MG63 (cell line): ENCODE data around the gene GID8. TPM values are rescaled to one million over a fixed set of nuclear protein-coding genes. Genes with fewer than 3 reads are reported as not detected.
A peak's percentile ranks its signal among the peaks of the same experiment; 100 is the strongest.

Experiments used
- DNase-seq: peaks from one replicate; pipeline ENCODE4 v3.0.0-alpha.2; 2020
- H3K27me3 ChIP-seq: fragments of 250-450 bp; sonication (Bioruptor Pico); 2 replicates; pipeline ENCODE4 v1.5.1; 2020; ENCODE audit warnings: mild to moderate bottlenecking, moderate library complexity
- H3K36me3 ChIP-seq: fragments of 250-450 bp; sonication (Bioruptor Pico); 2 replicates; pipeline ENCODE4 v1.5.1; 2020; ENCODE audit warnings: mild to moderate bottlenecking, moderate library complexity
- H3K4me3 ChIP-seq: fragments of 250-450 bp; sonication (Bioruptor Pico); 2 replicates; pipeline ENCODE4 v1.5.1; 2020; ENCODE audit warnings: mild to moderate bottlenecking, moderate library complexity
- H3K9me3 ChIP-seq: fragments of 250-450 bp; sonication (Bioruptor Pico); 2 replicates; pipeline ENCODE4 v1.5.1; 2020; ENCODE audit warnings: mild to moderate bottlenecking, moderate library complexity
- total RNA-seq: library from RNA; depleted of rRNA; stranded (reverse); fragments of >200 nt; shearing (Covaris generic); gene quantifications from 2 replicates; pipeline ENCODE4 v1.2.3, GENCODE V29; 2014; ENCODE audit warnings: low replicate concordance

GID8 gene
- total RNA-seq, 1 experiment from 2014 or later, result 36.6 TPM

- Histone ChIP-seq H3K27me3 (no peaks in the 10 kb centered on the region; the same call in 1 of the 2 replicates), H3K36me3 (no peaks in the 10 kb centered on the region)
Observed at GRCh38 chr20:62968378-62969178, 30.6 kb downstream of the GID8 start.

DNA sequence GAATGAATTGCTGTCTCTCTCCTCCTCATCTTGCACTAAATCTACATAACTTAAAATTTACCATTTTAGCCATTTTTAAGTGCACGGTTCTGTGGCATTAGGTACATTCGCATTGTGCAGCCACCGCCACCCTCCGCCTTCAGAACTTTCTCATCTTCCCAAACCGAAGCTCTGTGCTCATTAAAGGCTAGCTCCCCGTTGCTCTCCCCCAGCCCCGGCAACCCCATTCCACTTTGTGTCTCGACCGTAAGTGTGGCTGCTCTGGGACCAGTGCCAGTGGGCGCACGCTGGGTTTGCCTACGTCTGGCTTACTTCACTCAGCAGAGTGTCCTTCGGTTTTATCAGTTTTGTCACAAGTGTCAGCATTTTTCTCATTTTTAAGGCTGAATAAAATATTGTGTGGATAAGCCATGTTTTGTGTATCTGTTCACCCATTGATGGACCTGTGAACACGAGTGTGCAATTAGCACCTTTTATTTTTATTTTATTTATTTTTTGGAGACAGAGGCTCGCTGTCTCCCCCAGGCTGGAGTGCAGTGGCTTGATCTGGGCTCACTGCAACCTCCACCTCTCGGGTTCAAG lies 31.3 kb downstream of the GID8 start:
- Histone ChIP-seq H3K4me3 (no peak overlapping the region), H3K27me3 (peaks cover 6% of the 10 kb centered on the region; the same call in 1 of the 2 replicates), H3K36me3 (no peaks in the 10 kb centered on the region), H3K9me3 (no peaks in the 10 kb centered on the region)
- DNase-seq, result no peak

More at GRCh38 chr20:62968378-62969178, 30.6 kb downstream of the GID8 start:
- Histone ChIP-seq H3K9me3 (no peaks in the 10 kb centered on the region), H3K4me3 (no peak overlapping the region)
- DNase-seq, result no peak

DNA sequence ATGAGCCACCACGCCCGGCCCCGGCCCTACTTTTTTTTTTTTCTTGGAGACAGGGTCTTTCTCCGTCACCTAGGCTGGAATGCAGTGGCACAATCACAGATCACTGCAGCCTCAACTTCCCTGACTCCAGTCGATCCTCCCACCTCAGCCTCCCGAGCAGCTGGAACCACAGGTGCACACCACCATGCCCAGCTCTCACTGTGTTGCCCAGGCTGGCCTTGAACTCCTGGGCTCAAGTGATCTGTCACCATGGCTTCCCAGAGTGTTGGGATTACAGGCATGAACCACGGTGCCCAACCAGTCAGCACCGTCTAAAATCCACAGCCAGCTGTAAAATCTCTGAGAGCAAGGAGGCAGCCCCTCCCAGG lies 32.0 kb downstream of the GID8 start:
- peaks cover 9% of the 10 kb centered on the region; the same call in 1 of the 2 replicates for H3K27me3 ChIP-seq
- DNase-seq, result no peak
- H3K9me3 ChIP-seq, result no peaks in the 10 kb centered on the region

GRCh38 chr20:62970307-62971210 lies 32.6 kb downstream of the GID8 start:
- Histone ChIP-seq H3K27me3 (peaks cover 9% of the 10 kb centered on the region; the same call in 1 of the 2 replicates), H3K36me3 (no peaks in the 10 kb centered on the region), H3K4me3 (no peak overlapping the region), H3K9me3 (no peaks in the 10 kb centered on the region)
- no peak for DNase-seq

More for the DNA sequence above, 32.0 kb downstream of the GID8 start:
- H3K4me3 ChIP-seq, result no peak overlapping the region
- H3K36me3 ChIP-seq, result no peaks in the 10 kb centered on the region

- H3K27me3 ChIP-seq, result peaks cover 9% of the 10 kb centered on the region; the same call in 1 of the 2 replicates
- no peak for DNase-seq
- H3K4me3 ChIP-seq, result no peak overlapping the region
- no peaks in the 10 kb centered on the region for H3K36me3 ChIP-seq
- H3K9me3 ChIP-seq, result no peaks in the 10 kb centered on the region
Observed at GRCh38 chr20:62971211-62971949, 33.4 kb downstream of the GID8 start.

DNA sequence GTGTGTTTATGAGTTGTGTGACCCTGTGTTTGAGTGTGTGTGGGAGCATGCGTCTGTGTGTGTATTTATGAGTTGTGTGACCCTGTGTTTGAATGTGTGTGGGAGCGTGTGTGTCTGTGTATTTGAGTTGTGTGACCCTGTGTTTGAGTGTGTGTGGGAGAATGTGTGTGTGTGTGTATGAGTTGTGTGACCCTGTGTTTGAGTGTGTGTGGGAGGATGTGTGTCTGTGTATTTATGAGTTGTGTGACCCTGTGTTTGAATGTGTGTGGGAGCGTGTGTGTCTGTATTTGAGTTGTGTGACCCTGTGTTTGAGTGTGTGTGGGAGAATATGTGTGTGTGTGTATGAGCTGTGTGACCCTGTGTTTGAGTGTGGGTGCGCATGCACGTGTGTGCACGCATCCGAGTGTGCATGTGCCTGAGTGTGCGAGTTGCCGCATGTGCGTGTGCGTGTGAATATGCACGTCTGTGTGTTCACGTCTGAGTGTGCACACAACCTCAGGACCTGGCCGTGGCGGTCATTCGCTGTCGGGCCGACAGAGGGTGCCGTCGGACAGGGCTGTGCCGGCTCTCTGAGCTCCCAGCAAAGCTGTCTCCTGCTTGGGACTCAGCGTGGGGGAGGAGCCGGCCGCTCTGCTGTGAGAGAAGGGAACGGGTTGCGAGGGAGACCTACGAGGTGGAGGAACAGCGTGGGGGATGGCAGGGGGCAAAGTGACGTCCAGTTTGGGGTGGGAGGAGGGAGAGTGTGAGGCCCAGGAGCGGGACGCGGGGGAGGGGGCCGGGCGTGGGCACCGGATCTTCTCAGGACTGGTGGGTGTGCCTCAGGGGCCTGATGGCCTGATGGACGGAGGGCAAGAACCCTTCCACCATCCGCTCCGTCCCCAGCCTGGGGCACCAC lies 34.2 kb downstream of the GID8 start:
- peaks cover 9% of the 10 kb centered on the region; the same call in 1 of the 2 replicates for H3K27me3 ChIP-seq
- H3K36me3 ChIP-seq, result no peaks in the 10 kb centered on the region
- no peaks in the 10 kb centered on the region for H3K9me3 ChIP-seq
- DNase-seq, result peak; percentile 86
- no peak overlapping the region for H3K4me3 ChIP-seq

DNA sequence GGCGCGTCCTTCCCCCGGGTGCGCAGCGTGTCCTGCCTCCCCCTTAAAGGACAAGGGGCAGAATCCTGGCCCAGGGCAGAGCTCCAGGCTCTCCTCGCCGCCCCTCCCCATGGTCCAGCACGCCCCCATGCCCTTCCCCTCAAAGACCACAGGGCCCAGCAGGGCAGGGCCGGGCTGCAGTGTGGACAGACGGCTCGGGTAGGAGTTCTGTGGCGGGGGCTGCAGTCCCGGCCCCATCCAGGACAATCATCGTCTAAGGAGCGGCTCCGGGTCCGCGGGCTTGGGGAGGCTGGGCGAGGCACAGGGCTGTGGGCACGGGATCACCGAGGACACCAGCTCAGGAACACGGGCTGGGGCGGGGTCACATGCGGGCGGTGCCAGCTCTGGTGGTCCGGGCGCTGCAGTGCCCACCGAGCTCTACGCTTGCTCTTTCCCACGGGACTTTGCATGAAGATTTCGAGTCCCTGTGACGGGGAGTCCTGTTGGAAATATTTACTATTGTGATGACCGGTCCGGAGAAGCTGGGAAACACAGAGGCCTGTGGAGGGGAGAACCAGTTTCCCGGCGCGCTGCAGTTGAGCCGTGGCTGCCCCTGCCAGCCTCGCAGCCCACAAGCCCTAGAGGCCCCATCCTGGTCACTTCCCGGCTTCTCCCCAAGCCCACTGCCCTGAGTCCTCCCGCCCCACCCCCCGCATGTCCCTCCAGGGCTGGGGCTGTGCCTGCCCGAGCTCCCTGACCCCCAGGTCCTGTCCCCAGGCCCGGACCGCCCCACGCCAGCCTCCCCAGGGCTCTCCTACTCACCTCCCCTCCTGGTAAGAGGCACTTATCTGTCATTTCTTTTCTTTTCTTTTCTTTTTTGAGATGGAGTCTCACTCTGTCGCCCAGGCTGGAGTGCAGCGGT lies 35.1 kb downstream of the GID8 start:
- Histone ChIP-seq H3K9me3 (no peaks in the 10 kb centered on the region), H3K27me3 (peaks cover 9% of the 10 kb centered on the region; the same call in 1 of the 2 replicates), H3K4me3 (no peak overlapping the region), H3K36me3 (no peaks in the 10 kb centered on the region)
- DNase-seq, result no peak

DNA sequence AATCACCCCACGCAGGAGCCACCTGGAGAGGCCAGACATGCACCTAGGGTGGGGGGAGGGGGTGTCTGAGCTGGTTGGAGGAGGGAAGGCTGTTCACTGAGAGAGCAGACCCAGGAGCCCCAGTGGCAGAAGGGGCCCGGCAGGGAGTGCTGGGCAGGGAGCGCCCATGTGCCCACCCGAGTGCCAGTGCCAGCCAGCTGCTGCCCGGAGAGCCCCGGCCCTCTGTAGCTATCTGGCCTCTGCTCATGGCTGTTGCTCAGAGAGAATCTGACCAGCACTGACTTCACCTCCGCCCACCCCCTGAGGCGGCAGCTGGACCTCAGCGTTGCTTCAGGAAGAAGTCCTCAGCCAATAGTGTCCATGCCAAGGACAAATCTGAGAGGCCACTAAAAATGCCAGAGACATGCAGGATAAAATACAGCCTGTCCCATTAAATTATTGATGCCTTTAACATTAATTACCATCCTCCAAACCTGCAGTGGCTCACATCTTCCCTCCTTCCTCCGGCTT lies 37.4 kb downstream of the GID8 start:
- Histone ChIP-seq H3K27me3 (peaks cover 17% of the 10 kb centered on the region; the same call in 1 of the 2 replicates), H3K4me3 (no peak overlapping the region), H3K9me3 (no peaks in the 10 kb centered on the region), H3K36me3 (no peaks in the 10 kb centered on the region)
- DNase-seq, result peak; percentile 21

- Histone ChIP-seq H3K4me3 (no peak overlapping the region), H3K36me3 (no peaks in the 10 kb centered on the region), H3K9me3 (no peaks in the 10 kb centered on the region), H3K27me3 (peaks cover 18% of the 10 kb centered on the region; the same call in 1 of the 2 replicates)
- DNase-seq, result no peak
Observed at GRCh38 chr20:62975812-62976508, 38.0 kb downstream of the GID8 start.

DNA sequence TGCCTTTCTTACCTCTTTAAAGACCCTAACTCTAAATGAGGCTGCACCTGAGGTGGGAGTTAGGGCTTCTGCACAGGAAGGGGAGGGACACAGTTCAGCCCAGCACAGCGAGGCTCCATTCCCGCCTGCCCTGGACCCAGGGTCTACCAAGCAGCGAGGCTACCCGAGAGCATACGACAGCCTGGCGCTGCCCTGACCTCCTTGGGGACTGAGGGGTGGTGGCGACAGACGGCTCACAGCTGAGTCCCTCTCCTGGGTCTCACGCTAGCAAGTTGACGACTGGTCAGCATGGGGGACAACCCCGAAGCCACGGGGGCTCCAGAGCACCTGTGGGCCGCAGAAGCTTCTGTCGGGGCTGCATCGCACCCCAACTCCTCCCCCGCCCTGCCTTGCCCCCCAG lies 38.9 kb downstream of the GID8 start:
- Histone ChIP-seq H3K36me3 (no peaks in the 10 kb centered on the region), H3K4me3 (no peak overlapping the region), H3K9me3 (no peaks in the 10 kb centered on the region), H3K27me3 (peaks cover 18% of the 10 kb centered on the region; the same call in 1 of the 2 replicates)
- DNase-seq, result no peak

GRCh38 chr20:62977613-62978560 lies 39.9 kb downstream of the GID8 start:
- DNase-seq, result peak; percentile 29
- Histone ChIP-seq H3K36me3 (no peaks in the 10 kb centered on the region), H3K27me3 (peaks cover 18% of the 10 kb centered on the region; the same call in 1 of the 2 replicates), H3K4me3 (no peak overlapping the region), H3K9me3 (no peaks in the 10 kb centered on the region)

DNA sequence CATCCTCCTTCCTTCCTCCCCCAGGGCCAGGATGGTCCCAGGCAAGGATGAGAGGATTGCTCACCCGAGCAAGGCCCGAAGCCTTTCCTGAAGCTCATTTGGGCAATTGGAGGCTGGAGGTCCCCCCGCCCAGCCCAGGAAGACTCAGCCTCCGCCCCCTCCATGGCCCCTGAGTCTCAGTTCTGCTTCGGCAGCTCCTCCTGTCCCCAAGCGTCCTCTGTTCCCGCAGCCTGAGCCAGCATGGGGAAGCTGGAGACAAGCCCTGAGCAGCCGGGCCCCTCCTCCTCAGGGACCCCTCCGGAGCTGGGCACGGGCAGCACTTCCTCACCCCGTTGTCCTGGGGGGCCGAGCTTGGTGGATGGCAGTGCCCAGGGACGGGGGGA lies 40.6 kb downstream of the GID8 start:
- DNase-seq, result no peak
- H3K4me3 ChIP-seq, result no peak overlapping the region
- H3K36me3 ChIP-seq, result no peaks in the 10 kb centered on the region
- peaks cover 18% of the 10 kb centered on the region; the same call in 1 of the 2 replicates for H3K27me3 ChIP-seq
- no peaks in the 10 kb centered on the region for H3K9me3 ChIP-seq

DNA sequence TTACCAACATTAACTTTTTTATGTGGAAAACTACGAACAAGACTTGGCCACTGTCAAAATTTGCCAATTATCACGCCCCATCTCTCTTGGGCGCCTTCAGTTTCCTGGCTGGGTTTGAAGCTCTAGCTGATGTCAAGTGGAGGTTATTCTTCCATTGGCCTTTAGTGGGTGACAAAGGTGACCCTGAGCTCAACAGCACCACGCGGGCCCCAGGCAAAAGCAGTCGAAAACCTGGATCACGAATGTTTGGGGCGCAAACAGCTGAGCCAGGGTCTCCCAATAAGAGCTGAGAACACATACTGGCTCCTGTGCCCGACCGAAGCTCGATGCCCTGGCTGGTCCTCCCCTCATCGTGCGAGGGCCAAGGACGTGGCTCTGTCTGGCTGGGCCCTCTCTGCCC lies 41.4 kb downstream of the GID8 start:
- H3K9me3 ChIP-seq, result no peaks in the 10 kb centered on the region
- H3K36me3 ChIP-seq, result no peaks in the 10 kb centered on the region
- H3K27me3 ChIP-seq, result peaks cover 11% of the 10 kb centered on the region; the same call in 1 of the 2 replicates
- no peak for DNase-seq
- H3K4me3 ChIP-seq, result no peak overlapping the region
